Activated CD8-positive, alpha-beta T cell treated with anti-CD3 and anti-CD28 coated beads for 36 hours (primary cell): ENCODE results near the gene IGF2BP3. TPM values are rescaled to one million over a fixed set of nuclear protein-coding genes. Genes with fewer than 3 reads are reported as not detected.
"Not testable (repeated sequence)": the region's sequence is repeated elsewhere in the genome, so short reads cannot be mapped to it uniquely, and the experiment has no call there.

ENCODE experiments used
- ATAC-seq: fragments of 200-7000 bp; cut with Tn5 transposase; one replicate; pipeline ENCODE4 v1.10.0; 2021; ENCODE audit warnings: mild to moderate bottlenecking, moderate library complexity
- CTCF ChIA-PET: fragments of 350-600 bp; sonication (Branson Sonifier 250); formaldehyde crosslinking; loops from one replicate; lab custom pipeline; 2021; ENCODE audit warnings: antibody characterized with exemption; lab: Charles Lee
- POLR2A ChIA-PET: fragments of 350-600 bp; sonication (Branson Sonifier 250); formaldehyde crosslinking; loops from one replicate; lab custom pipeline; 2021; ENCODE audit warnings: antibody characterized with exemption; lab: Charles Lee
- DNase-seq: peaks from one replicate; pipeline ENCODE4 v3.0.0-alpha.2; 2020
- H3K27ac Mint-ChIP-seq: one replicate; pipeline ENCODE4 v1.8.0; 2021; ENCODE audit warnings: mild to moderate bottlenecking, mixed read lengths
- H3K27me3 Mint-ChIP-seq: one replicate; pipeline ENCODE4 v1.8.0; 2021; ENCODE audit warnings: mixed read lengths
- H3K36me3 Mint-ChIP-seq: one replicate; pipeline ENCODE4 v1.8.0; 2021; ENCODE audit warnings: low read depth, mixed read lengths
- H3K4me1 Mint-ChIP-seq: one replicate; pipeline ENCODE4 v1.8.0; 2021; ENCODE audit warnings: low read depth, mixed read lengths
- H3K4me3 Mint-ChIP-seq: one replicate; pipeline ENCODE4 v1.8.0; 2021; ENCODE audit warnings: mild to moderate bottlenecking, moderate library complexity, mixed read lengths
- H3K9me3 Mint-ChIP-seq: one replicate; pipeline ENCODE4 v1.8.0; 2021; ENCODE audit warnings: mixed read lengths
- intact Hi-C: fragments of 100-400 bp; cut with micrococcal nuclease; formaldehyde crosslinking; loops from one replicate; pipeline ENCODE4 v1.10.0; 2022
- total RNA-seq, 2 experiments: library from RNA; stranded (reverse); gene quantifications; one replicate each; pipeline ENCODE4 v1.2.3, GENCODE V29; 2021
- TF ChIP-seq, protein P1 (sequence below): fragments of 200-600 bp; IDR thresholded peaks from one replicate; pipeline ENCODE4 v1.8.0; 2022; ENCODE audit warnings: antibody characterized with exemption, mild to moderate bottlenecking

IGF2BP3 gene
- total RNA-seq, 2 experiments from 2014 or later, result 0.61 to 1.1 TPM

DNA sequence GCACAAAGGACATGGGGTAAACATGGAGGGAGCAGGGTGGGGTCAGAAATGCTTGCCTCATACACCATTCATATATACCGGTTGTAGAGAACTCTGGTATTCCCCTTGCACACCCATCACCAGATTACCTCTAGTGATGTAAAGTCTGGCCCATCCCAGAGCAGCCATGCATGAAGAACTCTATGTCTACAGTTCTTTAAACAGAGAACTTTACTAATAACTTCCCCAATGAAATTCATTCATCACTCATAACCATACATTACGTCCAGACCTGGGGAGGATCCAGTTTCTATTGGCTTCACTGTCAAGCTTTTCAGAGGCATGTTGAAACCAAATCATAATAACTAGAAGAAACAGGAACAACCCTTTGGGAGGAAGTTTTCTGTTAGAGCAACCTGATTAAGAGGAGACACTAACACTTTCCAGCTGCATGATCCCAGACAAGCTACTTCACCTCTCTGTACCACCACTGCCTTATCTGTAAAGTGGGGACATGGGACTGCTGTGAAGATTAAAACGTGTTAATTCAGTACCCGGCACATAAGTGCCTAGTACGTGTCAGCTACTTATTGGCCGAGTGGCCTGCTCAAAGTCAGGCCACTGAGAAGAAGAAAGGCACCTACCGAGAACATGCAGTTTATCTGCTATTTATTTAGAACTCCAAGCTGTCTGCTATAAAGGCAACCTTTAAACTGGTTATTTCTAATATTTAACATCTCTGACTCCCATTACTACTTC, 59.7 kb downstream of the IGF2BP3 start:
- TF ChIP-seq, protein P1, sequence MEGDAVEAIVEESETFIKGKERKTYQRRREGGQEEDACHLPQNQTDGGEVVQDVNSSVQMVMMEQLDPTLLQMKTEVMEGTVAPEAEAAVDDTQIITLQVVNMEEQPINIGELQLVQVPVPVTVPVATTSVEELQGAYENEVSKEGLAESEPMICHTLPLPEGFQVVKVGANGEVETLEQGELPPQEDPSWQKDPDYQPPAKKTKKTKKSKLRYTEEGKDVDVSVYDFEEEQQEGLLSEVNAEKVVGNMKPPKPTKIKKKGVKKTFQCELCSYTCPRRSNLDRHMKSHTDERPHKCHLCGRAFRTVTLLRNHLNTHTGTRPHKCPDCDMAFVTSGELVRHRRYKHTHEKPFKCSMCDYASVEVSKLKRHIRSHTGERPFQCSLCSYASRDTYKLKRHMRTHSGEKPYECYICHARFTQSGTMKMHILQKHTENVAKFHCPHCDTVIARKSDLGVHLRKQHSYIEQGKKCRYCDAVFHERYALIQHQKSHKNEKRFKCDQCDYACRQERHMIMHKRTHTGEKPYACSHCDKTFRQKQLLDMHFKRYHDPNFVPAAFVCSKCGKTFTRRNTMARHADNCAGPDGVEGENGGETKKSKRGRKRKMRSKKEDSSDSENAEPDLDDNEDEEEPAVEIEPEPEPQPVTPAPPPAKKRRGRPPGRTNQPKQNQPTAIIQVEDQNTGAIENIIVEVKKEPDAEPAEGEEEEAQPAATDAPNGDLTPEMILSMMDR, result no peak
- Mint-ChIP-seq H3K9me3 (peaks cover 5% of the 10 kb centered on the region), H3K27ac (no peak overlapping the region), H3K4me3 (no peak overlapping the region), H3K36me3 (no peaks in the 10 kb centered on the region), H3K4me1 (peaks cover 11% of the 10 kb centered on the region), H3K27me3 (peaks cover 7% of the 10 kb centered on the region)
- CTCF ChIA-PET, result interaction anchor here (1.5 to 1.6 kb wide), 2 partner anchors 8 to 52 kb away, joined by 4 to 8 read pairs; no protein-coding TSS in a partner anchor
- intact Hi-C loops, result no loop called here
- ATAC-seq (no peak), DNase-seq (no peak)
- POLR2A ChIA-PET, result interaction anchor here (1.0 kb wide), 1 partner anchor 80 kb away, joined by 3 read pairs; no protein-coding TSS in a partner anchor

DNA sequence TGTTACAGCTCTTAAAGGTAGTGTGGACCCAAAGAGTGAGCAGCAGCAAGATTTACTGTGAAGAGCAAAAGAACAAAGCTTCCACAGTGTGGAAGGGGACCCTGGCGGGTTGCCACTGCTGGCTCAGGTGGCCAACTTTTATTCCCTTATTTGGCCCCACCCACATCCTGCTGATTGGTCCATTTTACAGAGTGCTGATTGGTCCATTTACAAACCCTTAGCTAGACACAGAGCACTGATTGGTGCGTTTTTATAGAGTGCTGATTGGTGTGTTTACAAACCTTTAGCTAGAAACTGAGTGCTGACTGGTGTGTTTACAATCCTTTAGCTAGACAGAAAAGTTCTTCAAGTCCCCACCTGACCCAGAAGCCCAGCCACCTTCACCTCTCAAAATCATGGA, 63.7 kb downstream of the IGF2BP3 start:
- H3K4me1 Mint-ChIP-seq, result peaks cover 29% of the 10 kb centered on the region
- H3K36me3 Mint-ChIP-seq, H3K9me3 Mint-ChIP-seq, H3K27ac Mint-ChIP-seq, DNase-seq, H3K27me3 Mint-ChIP-seq, H3K4me3 Mint-ChIP-seq, ATAC-seq, intact Hi-C loops: not testable (repeated sequence)
- CTCF ChIA-PET, result interaction anchor here (1.3 kb wide), 1 partner anchor 48 kb away, joined by 3 read pairs; no protein-coding TSS in a partner anchor
- POLR2A ChIA-PET, result interaction anchor here (1.2 kb wide), 1 partner anchor 17 kb away, joined by 3 read pairs; no protein-coding TSS in a partner anchor

DNA sequence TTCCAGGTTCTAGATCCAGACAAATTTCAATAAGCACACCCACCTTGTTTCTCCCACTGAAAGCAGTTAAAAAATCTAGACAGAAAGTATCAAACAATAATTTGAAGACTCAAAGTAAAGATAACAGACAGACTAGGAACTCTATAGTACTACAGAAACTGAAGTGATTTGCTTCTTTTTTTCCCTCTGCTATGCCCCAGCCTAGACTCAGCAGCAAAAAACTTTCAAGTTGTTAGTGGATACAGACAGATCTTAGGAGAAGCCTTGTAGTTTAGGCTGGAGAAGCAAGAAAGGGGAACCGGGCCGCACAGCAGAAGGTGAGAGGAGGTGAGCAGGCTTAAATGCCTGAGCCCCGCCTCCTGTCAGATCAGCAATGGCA, 65.1 kb downstream of the IGF2BP3 start:
- DNase-seq, result no peak
- peak; percentile 32 for ATAC-seq
- Mint-ChIP-seq H3K36me3 (no peaks in the 10 kb centered on the region), H3K27ac (peak overlapping the region; percentile 84), H3K4me3 (no peak overlapping the region), H3K4me1 (peaks cover 28% of the 10 kb centered on the region), H3K27me3 (no peaks in the 10 kb centered on the region), H3K9me3 (peaks cover 5% of the 10 kb centered on the region)
- TF ChIP-seq, protein P1, result no peak
- ChIA-PET CTCF (no interaction called here), POLR2A (no interaction called here)
- intact Hi-C loops, result no loop called here

DNA sequence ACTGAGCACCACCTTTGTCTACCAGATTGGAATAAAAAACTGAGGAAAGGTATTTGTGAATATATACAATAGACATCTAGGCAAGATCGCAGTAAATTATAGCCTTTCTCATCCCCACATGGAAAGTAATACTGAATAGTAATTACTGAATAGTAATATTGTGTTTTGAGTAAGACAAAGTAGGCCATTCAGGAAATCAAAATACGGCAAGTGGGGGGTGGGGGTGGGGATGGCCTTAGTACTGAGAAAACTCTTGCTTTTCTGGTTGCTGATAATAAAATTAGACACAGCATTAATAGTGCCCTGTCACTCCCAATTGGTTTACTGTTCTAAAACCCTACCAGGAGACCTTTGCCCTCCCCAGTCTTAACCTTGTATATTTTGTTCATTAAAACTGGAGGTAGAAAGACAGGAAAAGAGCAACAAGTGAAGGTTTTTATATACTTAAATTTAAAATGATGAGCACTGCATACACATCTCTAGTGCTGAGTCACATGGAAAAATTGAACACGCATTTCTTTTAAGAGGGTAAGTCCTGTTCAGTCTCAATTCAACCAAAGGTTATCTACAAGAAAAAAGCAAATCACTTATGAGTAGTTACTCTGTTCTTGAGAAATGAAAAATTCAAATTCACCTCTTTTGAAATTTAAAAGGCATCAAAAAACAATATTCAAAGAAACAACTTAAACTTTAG, 65.6 kb downstream of the IGF2BP3 start:
- ChIA-PET CTCF (interaction anchor here (2.9 kb wide), 1 partner anchor 12 kb away, joined by 15 read pairs; no protein-coding TSS in a partner anchor), POLR2A (interaction anchor here (0.8 to 1.0 kb wide), 4 partner anchors 10 to 31 kb away, joined by 3 read pairs; no protein-coding TSS in a partner anchor)
- DNase-seq (peak; percentile 44), ATAC-seq (peak; percentile 87)
- Mint-ChIP-seq H3K27me3 (no peaks in the 10 kb centered on the region), H3K4me3 (no peak overlapping the region), H3K4me1 (peaks cover 28% of the 10 kb centered on the region), H3K27ac (peak overlapping the region; percentile 84), H3K9me3 (peaks cover 5% of the 10 kb centered on the region), H3K36me3 (no peaks in the 10 kb centered on the region)
- TF ChIP-seq, protein P1, result no peak
- intact Hi-C loops, result no loop called here

- Mint-ChIP-seq H3K36me3 (no peaks in the 10 kb centered on the region), H3K9me3 (peaks cover 5% of the 10 kb centered on the region), H3K4me1 (peaks cover 28% of the 10 kb centered on the region), H3K27ac (peak overlapping the region; percentile 84), H3K4me3 (no peak overlapping the region), H3K27me3 (no peaks in the 10 kb centered on the region)
- intact Hi-C loops, result no loop called here
- peak; percentile 54 for ATAC-seq
- ChIA-PET CTCF (interaction anchor here (0.7 to 2.9 kb wide), 3 partner anchors 12 to 142 kb away, joined by 3 to 15 read pairs (median 4); no protein-coding TSS in a partner anchor), POLR2A (interaction anchor here (0.8 to 1.0 kb wide), 4 partner anchors 10 to 30 kb away, joined by 3 read pairs; no protein-coding TSS in a partner anchor)
- TF ChIP-seq, protein P1, result no peak
- DNase-seq, result peak; percentile 38
Observed at GRCh38 chr7:23403970-23404369, 66.3 kb downstream of the IGF2BP3 start.

DNA sequence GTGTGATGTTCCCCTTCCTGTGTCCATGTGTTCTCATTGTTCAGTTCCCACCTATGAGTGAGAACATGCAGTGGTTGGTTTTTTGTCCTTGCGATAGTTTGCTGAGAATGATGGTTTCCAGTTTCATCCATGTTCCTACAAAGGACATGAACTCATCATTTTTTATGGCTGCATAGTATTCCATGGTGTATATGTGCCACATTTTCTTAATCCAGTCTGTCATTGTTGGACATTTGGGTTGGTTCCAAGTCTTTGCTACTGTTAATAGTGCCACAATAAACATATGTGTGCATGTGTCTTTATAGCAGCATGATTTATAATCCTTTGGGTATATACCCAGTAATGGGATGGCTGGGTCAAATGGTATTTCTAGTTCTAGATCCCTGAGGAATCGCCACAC, 72.2 kb downstream of the IGF2BP3 start:
- intact Hi-C loops, H3K36me3 Mint-ChIP-seq, ATAC-seq, H3K9me3 Mint-ChIP-seq, DNase-seq, H3K4me3 Mint-ChIP-seq, CTCF ChIA-PET, H3K27me3 Mint-ChIP-seq, H3K4me1 Mint-ChIP-seq, POLR2A ChIA-PET, H3K27ac Mint-ChIP-seq: not testable (repeated sequence)
